Measurements from ENCODE around the gene CCL20.

DNA sequence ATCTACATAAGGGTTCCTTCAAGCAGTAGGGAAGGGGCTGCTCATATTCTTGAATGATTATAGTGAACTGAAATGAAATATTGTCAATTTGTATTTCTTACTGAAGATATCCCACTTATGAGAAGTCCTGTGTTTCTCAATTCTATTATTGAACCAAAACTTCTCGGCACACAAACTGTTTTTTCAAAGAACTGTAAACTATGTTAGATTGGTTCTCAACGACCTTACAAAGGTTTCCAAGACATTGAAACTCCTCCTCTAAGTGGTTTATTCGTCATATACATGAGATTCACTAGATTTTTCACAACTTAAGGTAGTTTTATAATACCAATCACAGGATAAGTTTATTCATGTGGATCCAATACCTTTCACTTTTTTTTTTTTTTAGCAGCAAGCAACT, 1.4 kb downstream of the CCL20 start:
- no peak for TF ChIP-seq ZNF670 (tag by site-specific recombination; IDR thresholded peaks at IDR 0.05; ENCODE audit: low read depth)
- TF ChIP-seq ZNF184 (tag by site-specific recombination; IDR thresholded peaks at IDR 0.05) = no peak
- no peak for TF ChIP-seq PRDM1 (tag by site-specific recombination; IDR thresholded peaks at IDR 0.05)
- TF ChIP-seq ZNF274 (IDR thresholded peaks at IDR 0.05; ENCODE audit: low read length) = no peak
- TF ChIP-seq ZNF274 (tag by site-specific recombination; IDR thresholded peaks at IDR 0.05; ENCODE audit: borderline replicate concordance) = no peak
- no peak for TF ChIP-seq ZNF114 (tag by site-specific recombination; IDR thresholded peaks at IDR 0.05)
- no peak for TF ChIP-seq TRIM28 (IDR thresholded peaks at IDR 0.05; ENCODE audit: borderline replicate concordance, low read length)
- no peak for TF ChIP-seq ZNF133 (tag by site-specific recombination; IDR thresholded peaks at IDR 0.05)
- TF ChIP-seq, protein P1, sequence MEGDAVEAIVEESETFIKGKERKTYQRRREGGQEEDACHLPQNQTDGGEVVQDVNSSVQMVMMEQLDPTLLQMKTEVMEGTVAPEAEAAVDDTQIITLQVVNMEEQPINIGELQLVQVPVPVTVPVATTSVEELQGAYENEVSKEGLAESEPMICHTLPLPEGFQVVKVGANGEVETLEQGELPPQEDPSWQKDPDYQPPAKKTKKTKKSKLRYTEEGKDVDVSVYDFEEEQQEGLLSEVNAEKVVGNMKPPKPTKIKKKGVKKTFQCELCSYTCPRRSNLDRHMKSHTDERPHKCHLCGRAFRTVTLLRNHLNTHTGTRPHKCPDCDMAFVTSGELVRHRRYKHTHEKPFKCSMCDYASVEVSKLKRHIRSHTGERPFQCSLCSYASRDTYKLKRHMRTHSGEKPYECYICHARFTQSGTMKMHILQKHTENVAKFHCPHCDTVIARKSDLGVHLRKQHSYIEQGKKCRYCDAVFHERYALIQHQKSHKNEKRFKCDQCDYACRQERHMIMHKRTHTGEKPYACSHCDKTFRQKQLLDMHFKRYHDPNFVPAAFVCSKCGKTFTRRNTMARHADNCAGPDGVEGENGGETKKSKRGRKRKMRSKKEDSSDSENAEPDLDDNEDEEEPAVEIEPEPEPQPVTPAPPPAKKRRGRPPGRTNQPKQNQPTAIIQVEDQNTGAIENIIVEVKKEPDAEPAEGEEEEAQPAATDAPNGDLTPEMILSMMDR (tag by site-specific recombination; IDR thresholded peaks at IDR 0.05) = no peak
- TF ChIP-seq, protein P2, sequence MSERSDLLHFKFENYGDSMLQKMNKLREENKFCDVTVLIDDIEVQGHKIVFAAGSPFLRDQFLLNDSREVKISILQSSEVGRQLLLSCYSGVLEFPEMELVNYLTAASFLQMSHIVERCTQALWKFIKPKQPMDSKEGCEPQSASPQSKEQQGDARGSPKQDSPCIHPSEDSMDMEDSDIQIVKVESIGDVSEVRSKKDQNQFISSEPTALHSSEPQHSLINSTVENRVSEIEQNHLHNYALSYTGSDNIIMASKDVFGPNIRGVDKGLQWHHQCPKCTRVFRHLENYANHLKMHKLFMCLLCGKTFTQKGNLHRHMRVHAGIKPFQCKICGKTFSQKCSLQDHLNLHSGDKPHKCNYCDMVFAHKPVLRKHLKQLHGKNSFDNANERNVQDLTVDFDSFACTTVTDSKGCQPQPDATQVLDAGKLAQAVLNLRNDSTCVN (tag by site-specific recombination; optimal IDR thresholded peaks at IDR 0.05) = no peak
- TF ChIP-seq, protein P3, sequence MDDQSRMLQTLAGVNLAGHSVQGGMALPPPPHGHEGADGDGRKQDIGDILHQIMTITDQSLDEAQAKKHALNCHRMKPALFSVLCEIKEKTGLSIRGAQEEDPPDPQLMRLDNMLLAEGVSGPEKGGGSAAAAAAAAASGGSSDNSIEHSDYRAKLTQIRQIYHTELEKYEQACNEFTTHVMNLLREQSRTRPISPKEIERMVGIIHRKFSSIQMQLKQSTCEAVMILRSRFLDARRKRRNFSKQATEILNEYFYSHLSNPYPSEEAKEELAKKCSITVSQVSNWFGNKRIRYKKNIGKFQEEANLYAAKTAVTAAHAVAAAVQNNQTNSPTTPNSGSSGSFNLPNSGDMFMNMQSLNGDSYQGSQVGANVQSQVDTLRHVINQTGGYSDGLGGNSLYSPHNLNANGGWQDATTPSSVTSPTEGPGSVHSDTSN (CRISPR knock-in tag; IDR thresholded peaks at IDR 0.05) = no peak
